Activated CD4-positive, alpha-beta T cell treated with anti-CD3 and anti-CD28 coated beads, Interleukin-2, amount 10 ng/mL, durations not matched to agents 7 days and 5 days (primary cell): ENCODE data around the gene HIC1. TPM values are rescaled to one million over a fixed set of nuclear protein-coding genes. Genes with fewer than 3 reads are reported as not detected.

Experiments
- CTCF ChIA-PET: fragments of 350-600 bp; sonication (Branson Sonifier 250); formaldehyde crosslinking; loops from one replicate; lab custom pipeline; 2021; ENCODE audit warnings: antibody characterized with exemption; lab: Charles Lee
- POLR2A ChIA-PET: fragments of 350-600 bp; sonication (Branson Sonifier 250); formaldehyde crosslinking; loops from one replicate; lab custom pipeline; 2021; ENCODE audit warnings: antibody characterized with exemption; lab: Charles Lee
- DNase-seq: peaks from one replicate; pipeline ENCODE4 v3.0.0-alpha.2; 2020
- H3K27ac Mint-ChIP-seq: one replicate; pipeline ENCODE4 v1.8.0; 2021; ENCODE audit warnings: mild to moderate bottlenecking, moderate library complexity, mixed read lengths
- H3K27me3 Mint-ChIP-seq: one replicate; pipeline ENCODE4 v1.8.0; 2021; ENCODE audit warnings: mixed read lengths
- H3K36me3 Mint-ChIP-seq: one replicate; pipeline ENCODE4 v1.8.0; 2021; ENCODE audit warnings: low read depth, mixed read lengths
- H3K4me1 Mint-ChIP-seq: one replicate; pipeline ENCODE4 v1.8.0; 2021; ENCODE audit warnings: mixed read lengths
- H3K4me3 Mint-ChIP-seq: one replicate; pipeline ENCODE4 v1.8.0; 2021; ENCODE audit warnings: mild to moderate bottlenecking, moderate library complexity, mixed read lengths
- H3K9me3 Mint-ChIP-seq: one replicate; pipeline ENCODE4 v1.8.0; 2021; ENCODE audit warnings: mixed read lengths
- microRNA-seq: library from miRNA; unstranded; fragments of <30 nt; microRNA quantifications from one replicate; pipeline ENCODE4 v1.2.0, GENCODE V29; 2021; ENCODE audit warnings: borderline microRNAs expressed, borderline replicate concordance
- total RNA-seq, 2 experiments: library from RNA; stranded (reverse); gene quantifications; one replicate each; pipeline ENCODE4 v1.2.3, GENCODE V29; 2021

Gene HIC1
- total RNA-seq, 2 experiments from 2014 or later, result 29.0 to 31.0 TPM

DNA sequence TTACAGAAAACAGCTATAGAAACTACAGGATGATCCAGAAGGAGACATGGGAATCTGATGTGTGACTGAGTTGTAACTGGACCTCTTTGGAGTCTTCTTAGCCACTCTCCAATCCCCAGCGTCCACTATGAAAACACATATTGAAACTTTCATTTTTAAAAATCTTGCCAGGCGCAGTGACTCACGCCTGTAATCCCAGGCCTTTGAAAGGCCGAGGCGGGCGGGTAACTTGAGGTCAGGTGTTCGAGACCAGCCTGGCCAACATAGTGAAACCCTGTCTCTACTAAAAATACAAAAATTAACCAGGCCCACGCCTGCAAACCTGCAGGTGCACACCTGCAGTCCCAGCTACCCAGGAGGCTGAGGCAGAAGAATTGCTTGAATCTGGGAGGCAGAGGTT, 53.3 kb downstream of the HIC1 start:
- no peak for DNase-seq
- Mint-ChIP-seq H3K4me3 (no peak overlapping the region), H3K27me3 (no peaks in the 10 kb centered on the region), H3K9me3 (no peaks in the 10 kb centered on the region), H3K36me3 (peaks cover 7% of the 10 kb centered on the region), H3K4me1 (peaks cover 26% of the 10 kb centered on the region), H3K27ac (no peak overlapping the region)
- POLR2A ChIA-PET, result no interaction called here
- CTCF ChIA-PET, result interaction anchor here (1.4 to 1.7 kb wide), 3 partner anchors 15 to 137 kb away, joined by 3 to 4 read pairs (median 4); no protein-coding TSS in a partner anchor

- Mint-ChIP-seq H3K9me3 (no peaks in the 10 kb centered on the region), H3K27me3 (no peaks in the 10 kb centered on the region), H3K4me3 (no peak overlapping the region), H3K4me1 (peaks cover 13% of the 10 kb centered on the region), H3K27ac (no peak overlapping the region), H3K36me3 (peaks cover 3% of the 10 kb centered on the region)
- no peak for DNase-seq
- CTCF ChIA-PET, result interaction anchor here (0.7 to 1.4 kb wide), 3 partner anchors 11 to 24 kb away, joined by 3 to 6 read pairs (median 4); no protein-coding TSS in a partner anchor
- POLR2A ChIA-PET, result no interaction called here
Observed at GRCh38 chr17:2110436-2110835, 55.5 kb downstream of the HIC1 start.

GRCh38 chr17:2111691-2112090, 56.8 kb downstream of the HIC1 start:
- no peaks in the 10 kb centered on the region for H3K9me3 Mint-ChIP-seq
- DNase-seq, result no peak
- no peak overlapping the region for H3K4me3 Mint-ChIP-seq
- CTCF ChIA-PET, result interaction anchor here (0.7 to 1.1 kb wide), 4 partner anchors 28 to 77 kb away, joined by 3 to 4 read pairs (median 3); no protein-coding TSS in a partner anchor
- H3K4me1 Mint-ChIP-seq, result peaks cover 5% of the 10 kb centered on the region
- POLR2A ChIA-PET, result interaction anchor here (0.8 kb wide), 1 partner anchor 24 kb away, joined by 5 read pairs; no protein-coding TSS in a partner anchor
- no peaks in the 10 kb centered on the region for H3K27me3 Mint-ChIP-seq
- H3K36me3 Mint-ChIP-seq, result peaks cover 3% of the 10 kb centered on the region
- no peak overlapping the region for H3K27ac Mint-ChIP-seq

Small RNAs within 50 kb of the gene (microRNA-seq; reads per million reads assigned to microRNA genes)
- gene MIR132 (1,251 reads per million, percentile 87 among the genes with 10 or more reads in this experiment), gene MIR212 (34.6 reads per million, percentile 59 among the genes with 10 or more reads in this experiment)

Other genes starting within 250 kb of the HIC1 start
- gene SMYD4, start 225.2 kb upstream of the HIC1 start, total RNA-seq, result 10 to 100 TPM; 37.3 to 38.1 TPM
- gene RPA1, start 225.1 kb upstream of the HIC1 start, total RNA-seq, result 100 to 1,000 TPM; 288 to 292 TPM
- gene RTN4RL1, start 29.8 kb upstream of the HIC1 start, total RNA-seq, result under 1 TPM; 0.19 to 0.20 TPM
- gene DPH1, start 24.9 kb upstream of the HIC1 start, total RNA-seq, result 10 to 100 TPM; 31.3 to 37.8 TPM
- gene OVCA2, start 13.1 kb upstream of the HIC1 start, total RNA-seq, result 10 to 100 TPM; 36.8 to 37.9 TPM
- gene SMG6, start 248.7 kb downstream of the HIC1 start, total RNA-seq, result 10 to 100 TPM; 44.3 to 51.1 TPM
- 10 to 100 TPM; 18.3 to 23.0 TPM for gene SRR, start 248.8 kb downstream of the HIC1 start, total RNA-seq